Kidney tubule cell (primary cell): Measurements from ENCODE around the gene AVL9.
A peak's percentile ranks its signal among the peaks of the same experiment; 100 is the strongest.
"Not testable (repeated sequence)": the region's sequence is repeated elsewhere in the genome, so short reads cannot be mapped to it uniquely, and the experiment has no call there.

Experiments
- DNase-seq: peaks from one replicate; pipeline ENCODE4 v3.0.0-alpha.2; 2018; ENCODE audit warnings: low spot score

Gene AVL9

DNA sequence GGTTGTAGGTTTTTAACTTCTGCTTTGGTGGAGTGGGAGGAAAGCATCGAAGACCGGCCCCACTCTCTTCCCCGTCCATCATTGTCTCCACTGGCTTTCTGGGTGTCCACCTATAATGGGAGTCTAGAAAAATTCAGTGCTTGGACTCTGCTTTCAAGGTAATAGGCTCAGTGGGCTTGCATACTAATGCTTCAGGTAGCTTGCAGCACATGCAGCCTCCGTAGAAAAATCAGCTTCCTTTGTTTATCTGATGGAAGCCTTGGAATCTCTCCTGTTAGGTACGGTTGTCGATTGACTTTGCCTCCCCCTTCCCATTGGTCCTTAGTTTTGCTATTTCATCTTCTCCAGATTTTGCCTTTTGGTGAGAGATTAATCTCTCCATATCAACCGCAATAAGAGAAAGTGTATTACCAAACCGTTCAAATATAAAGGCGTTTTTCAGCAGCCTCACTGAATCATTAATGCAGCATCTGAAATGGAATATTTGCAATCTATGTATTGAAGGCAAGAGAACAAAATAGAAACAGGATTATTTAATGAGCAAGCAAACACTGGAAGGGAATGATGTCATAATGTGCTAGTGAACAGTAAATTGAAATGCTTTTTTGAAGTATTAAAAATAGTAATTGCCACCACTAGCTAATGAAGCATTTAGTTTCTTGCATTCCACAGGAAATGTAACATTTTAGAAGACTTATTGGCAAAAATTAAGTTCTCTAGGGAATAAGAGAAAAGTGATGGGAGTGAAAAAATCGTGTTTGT lies 944 bp downstream of the AVL9 start:
- peak; percentile 46 for DNase-seq

DNA sequence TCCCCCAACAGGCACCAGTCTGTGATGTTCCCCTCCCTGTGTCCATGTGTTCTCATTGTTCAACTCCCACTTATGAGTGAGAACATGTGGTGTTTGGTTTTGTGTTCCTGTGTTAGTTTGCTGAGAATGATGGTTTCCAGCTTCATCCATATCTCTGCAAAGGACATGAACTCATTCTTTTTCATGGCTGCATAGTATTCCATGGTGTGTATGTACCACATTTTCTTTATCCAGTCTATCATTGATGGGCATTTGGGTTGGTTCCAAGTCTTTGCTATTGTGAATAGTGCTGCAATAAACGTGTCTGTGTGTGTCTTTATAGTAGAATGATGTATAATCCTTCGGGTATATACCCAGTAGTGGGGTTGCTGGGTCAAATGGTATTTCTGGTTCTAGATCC lies 4.5 kb downstream of the AVL9 start:
- DNase-seq = not testable (repeated sequence)

DNA sequence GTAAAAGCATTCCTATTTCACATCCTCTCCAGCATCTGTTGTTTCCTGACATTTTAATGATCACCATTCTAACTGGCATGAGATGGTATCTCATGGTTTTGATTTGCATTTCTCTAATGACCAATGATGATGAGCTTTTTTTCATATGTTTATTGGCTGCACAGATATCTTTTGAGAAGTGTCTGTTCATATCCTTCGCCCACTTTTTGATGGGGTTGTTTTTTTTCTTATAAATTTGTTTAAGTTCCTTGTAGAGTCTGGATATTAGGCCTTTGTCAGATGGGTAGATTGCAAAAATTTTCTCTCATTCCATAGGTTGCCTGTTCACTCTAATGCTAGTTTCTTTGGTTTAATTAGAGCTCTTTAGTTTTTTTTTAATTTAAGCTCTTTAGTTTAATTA lies 4.9 kb downstream of the AVL9 start:
- DNase-seq = not testable (repeated sequence)

DNA sequence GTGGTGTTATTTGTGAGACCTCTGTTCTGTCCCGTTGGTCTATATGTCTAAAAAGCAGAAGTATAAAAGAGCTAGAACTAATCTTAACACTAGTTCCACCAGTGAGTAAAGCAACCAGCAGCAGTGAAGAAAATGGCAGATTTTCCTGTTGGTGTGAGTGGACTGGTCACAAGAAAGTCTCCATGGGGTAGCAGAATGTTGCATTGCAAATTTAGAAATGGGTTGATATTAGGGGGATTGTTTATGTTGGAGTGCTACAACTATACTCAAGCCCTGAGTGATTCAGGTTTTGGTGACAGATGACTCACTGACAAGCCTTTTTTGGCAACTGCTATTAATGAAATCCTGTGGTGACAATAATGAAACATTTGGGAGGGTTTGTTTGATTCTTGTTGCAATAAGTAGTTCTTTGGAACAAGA lies 5.6 kb downstream of the AVL9 start:
- DNase-seq = peak; percentile 27

DNA sequence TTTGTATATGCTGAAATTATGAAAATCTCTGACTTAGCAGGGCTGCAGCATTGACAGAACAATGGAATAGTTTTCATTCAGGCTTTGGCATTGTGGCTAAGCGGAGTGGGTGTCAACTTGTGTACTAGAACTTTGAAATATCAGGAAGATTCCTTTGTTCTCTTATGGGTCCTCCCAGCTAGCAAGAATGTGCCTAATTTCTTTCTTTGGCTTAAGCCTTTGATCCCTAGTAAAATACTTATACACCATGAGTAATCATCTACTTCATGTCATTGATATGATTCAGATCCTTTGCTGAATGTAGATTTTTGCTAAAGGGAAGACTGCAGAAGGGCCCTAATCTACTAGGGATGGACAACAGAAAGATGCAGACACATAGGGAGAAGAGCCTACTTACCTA lies 6.2 kb downstream of the AVL9 start:
- DNase-seq = peak; percentile 55

DNA sequence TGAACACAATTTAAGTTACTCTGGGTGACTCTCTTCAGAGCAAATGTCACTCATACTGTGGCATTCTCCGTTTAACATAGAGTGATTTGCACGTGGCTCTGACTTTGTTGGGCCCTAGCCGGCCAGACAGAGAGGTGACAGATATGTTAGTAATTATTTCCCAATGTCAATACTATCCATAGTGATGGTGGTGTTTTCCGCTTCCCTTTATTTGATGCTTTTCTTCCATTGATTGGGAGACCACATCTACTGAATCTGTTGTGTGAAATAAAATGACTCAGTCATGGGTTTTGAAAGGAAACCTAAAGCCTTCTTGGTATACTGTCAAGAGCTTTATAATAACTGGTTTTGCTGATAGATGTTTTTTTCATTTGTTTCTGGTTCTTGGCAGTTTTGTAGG lies 7.4 kb downstream of the AVL9 start:
- no peak for DNase-seq

DNA sequence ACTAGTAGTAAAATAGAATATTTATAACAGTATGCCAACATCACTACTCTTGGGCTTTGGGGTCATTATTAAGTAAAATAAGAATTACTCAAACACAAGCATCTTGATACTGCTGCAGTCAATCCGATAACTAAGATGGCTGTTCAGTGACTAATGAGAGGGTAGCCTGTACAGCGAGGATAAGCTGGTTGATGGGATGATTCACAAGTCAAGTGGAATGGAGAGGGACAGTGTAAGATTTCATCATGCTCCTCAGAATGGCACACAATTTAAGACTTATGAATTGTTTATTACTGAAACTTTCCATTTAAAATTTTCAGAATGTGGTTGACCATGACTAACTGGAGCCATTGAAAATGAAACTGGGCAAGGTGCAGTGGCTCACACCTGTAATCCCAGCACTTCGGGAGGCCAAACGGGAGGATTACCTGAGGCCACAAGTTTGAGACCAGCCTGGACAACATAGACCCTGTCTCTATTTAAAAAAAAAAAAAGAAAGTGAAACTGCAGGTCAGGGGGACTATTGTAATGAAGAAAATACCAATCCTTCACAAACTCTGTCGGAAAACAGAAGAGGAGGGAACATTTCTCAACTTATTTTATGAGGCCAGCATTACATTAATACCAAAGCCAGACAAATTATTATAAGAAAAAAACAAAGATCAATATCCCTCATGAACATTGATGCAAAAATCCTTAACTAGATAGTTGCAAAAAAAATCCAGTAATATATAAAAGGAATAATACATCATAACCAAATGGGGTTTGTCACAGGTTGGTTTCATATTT lies 11.2 kb downstream of the AVL9 start:
- peak; percentile 86 for DNase-seq

DNA sequence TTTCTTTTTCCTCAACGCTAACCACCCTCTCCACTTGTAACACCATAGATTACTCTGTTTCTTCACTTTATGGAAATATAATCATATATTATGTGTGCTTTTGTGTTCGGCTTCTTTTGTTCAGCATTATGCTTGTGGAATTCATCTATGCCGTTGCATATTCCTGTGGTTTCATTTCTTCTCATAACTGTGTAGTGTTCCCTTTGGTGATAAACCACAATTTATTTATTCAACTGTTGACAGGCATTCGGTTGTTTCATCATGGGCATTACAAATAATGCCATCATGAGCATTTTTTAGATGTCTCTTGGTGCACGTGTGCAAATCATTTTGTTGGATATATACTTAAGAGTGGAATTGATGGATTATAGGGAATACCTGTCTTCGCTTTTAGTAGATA lies 12.1 kb downstream of the AVL9 start:
- DNase-seq = no peak

DNA sequence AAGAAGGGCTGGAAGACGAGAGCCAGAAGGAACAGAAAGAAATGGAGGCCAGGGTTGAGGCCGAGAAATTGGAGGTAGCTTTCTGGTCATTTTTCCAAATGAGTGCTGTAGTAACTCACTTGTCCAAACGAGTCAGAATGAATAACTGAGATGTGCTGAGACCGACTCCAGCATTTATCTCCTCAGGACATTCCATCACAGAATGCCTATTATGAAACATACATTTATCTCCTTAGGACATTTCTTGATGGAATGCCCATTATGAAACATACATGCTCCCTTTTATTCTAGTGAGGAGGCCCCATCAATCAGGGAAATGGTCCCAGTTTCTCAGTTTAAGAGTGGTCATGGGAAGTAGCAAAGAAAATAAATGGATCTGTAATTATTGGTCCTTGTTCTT lies 16.5 kb downstream of the AVL9 start:
- no peak for DNase-seq

DNA sequence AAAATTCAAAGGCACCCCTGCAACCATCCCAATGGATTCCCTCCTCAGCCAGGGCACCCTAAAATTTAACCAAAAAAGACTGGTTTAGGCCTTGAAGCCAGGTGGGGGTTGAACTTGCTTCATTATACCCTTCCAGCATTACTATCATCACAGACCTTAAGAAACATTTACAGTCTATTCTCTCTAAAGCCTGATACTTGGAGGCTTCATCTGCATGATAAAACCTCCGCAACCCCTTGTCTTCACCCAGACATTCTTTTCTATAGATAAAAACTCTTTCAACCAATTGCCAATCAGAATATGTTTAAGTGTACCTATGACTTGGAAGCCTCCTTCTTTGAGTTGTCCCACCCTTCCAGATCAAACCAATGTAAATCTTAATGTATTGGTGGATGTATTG lies 17.9 kb downstream of the AVL9 start:
- DNase-seq = no peak

DNA sequence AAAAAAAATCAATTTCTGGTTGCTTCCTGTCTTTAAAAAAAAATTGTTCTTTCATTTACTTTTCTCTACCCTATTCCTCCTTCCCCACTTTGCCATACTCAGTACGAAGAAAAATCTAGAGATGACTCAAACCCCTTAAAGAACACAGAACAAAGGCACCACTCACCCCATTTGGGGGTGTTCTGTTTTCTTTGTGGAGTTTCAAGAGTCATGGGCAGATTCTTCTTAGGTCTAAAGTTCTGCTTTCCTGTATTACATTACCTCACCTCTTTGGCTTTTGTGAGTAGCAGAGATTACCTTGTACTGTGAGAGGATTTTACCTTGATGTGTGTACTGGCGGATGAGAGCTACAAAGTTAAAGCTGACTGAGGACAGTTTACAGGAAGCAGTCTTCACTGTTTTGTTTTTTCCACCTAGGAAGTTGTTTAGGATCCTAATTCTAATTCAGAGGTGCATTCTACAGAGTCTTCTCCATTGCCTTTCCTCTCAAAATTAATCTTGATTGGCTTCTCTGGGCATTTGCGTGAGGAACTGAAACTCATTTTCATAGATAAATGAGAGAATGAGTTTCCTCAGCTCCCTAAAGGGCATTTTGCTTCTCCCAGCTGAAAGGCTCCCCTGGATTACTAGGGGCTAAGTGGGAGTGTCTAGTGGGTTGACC lies 20.7 kb downstream of the AVL9 start:
- DNase-seq = peak; percentile 82

DNA sequence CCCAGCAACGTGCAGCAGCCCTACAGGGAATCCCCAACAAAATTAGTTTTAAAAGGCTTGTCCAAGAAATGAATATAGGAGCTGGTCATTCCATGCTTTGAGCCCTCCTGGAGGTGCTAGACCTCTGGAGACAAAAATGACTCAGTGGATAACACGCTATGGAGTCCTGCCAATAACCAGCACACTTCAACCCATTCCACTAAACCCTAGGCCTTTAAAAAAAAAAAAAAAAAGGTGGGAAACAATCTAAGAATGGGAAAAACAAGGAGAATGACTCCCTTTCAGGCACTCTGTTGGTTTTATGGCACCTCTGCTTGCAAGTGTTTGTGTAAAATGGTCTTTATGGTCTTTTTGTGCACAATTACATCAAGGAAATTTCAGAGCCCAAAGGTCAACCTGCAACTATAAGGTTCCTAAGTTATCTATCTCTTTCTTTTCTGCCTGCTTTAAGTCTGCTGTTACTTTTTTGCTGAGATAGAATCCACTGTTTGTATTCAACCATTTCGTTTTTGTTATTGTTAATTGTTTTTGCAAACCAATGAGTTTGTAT lies 21.3 kb downstream of the AVL9 start:
- DNase-seq = peak; percentile 67

DNA sequence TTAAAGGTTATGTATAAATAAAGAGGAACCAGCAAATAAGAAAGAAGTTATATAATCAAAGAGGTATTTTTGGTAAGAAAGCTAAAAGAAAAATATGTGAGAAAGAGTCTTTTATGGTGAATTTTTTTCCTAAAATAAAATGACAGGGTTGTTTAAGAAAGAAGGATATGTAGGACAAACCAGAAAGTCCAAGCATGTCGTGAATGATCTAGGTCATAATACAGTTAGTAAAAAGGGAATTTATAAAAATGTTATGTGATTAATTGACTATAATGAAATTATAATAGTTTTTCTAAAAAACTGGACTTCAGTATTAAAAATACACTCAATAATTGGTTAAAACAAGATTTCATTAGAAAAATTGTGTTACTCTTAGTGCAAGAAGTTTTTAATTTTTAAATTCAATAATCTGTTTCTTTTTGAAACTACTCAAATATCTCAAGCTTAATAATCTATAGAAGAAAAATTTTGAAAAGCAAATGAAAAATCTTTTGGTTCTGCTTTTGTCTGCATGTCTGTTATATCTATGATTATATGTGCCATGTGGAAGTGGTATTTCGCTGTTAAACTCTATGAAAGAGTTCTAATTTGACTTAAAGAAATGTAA lies 23.3 kb downstream of the AVL9 start:
- DNase-seq = peak; percentile 36

DNA sequence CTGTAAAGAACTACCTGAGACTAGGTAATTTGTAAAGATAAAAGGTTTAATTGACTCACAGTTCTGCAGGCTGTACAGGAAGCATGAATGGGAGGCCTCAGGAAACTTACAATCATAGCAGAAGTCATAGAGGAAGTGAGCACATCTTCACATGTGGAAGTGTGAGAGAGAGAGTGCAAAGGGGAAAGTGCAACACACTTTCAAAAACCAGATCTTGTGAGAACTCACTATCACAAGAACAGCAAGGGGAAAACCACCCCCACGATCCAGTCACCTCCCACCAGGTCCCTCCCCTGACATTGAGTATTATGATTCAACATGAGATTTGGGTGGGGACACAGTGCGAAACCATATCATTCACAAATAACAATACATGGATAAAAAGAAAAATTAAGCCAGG lies 24.5 kb downstream of the AVL9 start:
- no peak for DNase-seq

DNA sequence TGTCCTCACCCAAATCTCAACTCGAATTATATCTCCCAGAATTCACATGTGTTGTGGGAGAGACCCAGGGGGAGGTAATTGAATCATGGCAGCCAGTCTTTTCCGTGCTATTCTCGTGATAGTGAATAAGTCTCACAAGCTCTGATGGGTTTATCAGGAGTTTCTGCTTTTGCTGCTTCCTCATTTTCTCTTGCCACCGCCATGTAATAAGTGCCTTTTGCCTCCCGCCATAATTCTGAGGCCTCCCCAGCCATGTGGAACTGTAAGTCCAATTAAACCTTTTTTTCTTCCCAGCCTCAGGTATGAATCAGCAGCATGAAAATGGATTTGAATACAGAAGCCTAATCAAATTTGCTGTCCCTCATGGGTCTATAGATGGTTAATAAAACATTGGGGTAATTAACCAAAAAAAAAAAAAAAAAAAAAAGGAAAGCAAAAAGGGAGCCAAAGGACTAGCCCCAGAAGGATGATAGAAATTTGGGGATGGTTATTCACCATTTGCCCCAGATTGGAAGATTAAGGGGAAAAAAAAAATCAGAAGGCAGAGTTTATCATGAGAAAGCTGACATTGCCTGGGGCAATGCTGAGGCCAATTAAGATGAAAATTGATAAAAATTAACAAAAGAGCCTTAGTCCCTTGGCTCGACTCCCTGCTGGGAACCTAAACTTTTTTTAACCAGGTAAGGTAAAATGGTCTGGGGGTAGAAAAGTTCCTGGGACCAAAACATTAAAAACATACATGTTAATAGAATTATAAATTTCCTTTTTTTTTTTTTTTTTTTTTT lies 27.6 kb downstream of the AVL9 start:
- DNase-seq = no peak

DNA sequence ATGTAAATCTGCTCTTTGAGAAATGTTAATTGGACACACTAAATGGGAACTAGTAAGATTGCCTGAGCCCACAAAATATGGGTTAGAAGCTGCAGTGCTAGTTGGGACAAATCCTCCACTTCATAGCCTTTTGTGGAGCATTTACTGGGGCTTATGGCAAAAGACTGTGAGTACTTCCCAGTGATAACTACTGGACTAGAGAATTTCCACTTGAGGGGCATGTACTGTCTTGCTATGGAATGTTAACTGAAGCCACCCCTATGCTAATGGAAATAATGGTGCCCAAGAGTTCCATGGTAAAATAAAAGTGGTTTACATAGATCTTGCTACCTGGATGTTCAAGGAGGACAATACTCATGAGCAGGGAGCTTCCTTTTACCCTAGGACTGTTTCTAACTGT lies 29.3 kb downstream of the AVL9 start:
- no peak for DNase-seq

DNA sequence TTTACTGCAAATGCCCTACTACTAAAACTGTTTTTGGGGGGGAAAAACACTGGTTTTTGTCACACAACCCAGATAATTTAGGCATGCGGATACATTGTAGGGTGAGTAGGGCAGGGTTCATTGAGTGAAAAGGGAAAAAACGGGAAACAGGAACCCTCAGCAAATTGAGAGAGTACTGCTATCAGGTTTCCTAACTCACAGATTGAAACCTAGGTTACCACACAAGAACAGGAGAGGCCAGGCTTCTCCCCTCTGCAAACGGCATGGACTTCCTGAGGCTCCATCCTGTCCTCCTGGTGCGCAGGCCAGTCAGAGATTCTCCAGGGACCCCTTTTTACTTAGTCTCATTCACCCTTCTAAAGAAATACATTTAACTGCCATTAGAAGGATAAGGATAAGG lies 30.6 kb downstream of the AVL9 start:
- DNase-seq = no peak

DNA sequence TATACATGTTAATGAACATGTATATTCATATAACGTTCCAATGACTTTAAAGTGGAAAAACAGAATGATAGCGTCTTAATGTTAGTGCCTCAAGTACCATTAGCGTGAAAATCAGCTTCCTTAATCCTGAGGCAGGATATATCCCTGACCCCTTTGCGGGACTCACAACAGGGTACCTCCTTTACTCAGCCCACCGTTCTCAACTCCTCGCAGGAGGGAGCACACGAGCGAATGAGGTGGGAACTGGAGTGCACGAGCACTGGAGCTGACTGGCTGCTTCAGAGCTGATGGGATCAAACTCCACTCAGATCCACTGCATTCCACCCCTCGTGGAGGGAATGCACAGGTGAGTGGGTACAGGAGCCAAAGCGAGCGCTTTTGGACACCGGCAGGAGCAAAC lies 36.1 kb downstream of the AVL9 start:
- DNase-seq = no peak

DNA sequence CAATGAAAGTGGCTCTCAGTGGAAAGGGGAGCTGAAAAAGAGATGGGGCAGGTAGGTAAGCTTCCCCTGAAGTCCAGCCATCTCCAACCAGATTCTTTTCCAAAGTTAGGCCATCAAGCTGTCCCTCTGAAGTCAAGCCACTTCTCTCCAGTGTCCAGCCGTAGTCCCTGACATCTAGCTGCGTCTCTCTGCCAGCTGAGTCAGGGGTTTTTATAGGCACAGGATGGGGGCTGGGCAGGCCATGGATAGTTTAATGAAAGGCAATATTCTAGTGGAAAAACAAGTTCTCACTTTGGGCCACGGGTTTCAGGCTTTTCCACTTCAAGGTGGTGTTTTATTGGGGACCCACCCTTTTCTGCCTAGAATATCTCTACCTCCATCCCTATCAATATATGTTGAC lies 36.8 kb downstream of the AVL9 start:
- no peak for DNase-seq

DNA sequence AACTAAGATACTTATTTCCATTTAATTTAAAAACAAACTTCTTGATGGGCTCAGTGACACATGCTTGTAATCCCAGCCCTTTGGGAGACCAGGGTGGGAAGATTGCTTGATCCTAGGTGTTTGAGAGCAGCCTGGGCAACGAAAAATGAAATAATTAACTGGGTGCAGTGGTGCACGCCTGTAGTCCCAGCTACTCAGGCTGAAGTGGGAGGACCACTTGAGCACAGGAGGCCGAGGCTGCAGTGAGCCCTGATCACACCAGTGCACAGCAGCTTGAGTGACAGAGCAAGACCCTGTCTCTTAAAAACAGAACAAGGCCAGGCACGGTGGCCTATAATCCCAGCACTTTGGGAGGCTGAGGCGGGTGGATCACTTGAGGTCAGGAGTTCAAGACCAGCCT lies 37.4 kb downstream of the AVL9 start:
- DNase-seq = peak; percentile 42

DNA sequence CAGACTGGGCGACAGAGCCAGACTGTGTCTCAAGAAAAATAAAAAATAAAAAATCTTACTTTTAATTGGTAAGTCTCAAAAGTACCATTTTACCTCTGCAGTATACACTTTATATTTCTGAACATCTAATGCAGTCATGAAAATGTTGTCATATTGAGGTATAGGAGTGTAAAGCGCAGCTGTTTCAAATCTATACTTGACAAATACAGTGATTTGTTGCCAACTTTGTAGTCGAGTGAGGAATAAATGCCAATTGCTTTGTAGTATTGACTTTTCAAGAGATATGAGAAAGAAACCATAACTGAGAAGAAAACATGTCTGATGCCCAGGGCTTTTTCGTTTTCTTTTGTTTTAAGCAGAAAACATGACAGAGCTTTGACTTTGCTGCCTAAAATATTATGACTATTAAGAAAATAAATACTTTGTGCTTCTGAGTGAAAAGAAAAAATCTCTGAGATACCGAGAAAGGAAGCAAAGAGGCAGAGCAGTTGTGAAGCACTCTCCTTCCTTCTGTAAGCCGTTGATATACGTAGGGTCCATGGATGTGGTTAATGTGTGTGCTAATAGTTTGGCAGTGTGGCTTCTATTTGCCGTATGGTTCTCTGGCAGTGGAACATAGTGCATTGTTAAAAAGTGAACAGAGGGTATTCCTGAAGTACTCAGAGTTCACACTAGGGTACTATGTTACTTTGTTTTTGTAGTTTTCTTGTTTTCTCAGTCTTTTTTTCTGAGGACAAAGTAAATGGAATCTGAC lies 38.2 kb downstream of the AVL9 start:
- no peak for DNase-seq
